SK-N-SH (cell line): Measurements from ENCODE around the gene WDR74. TPM values are rescaled to one million over a fixed set of nuclear protein-coding genes. Genes with fewer than 3 reads are reported as not detected.

ENCODE experiments used
- CTCF ChIA-PET: fragments of 300-600, 350-600 bp; formaldehyde crosslinking; extraction: SDS; loops from one replicate; lab custom pipeline; 2021; lab: Yijun Ruan, JAX
- POLR2A ChIA-PET: fragments of 350-600 bp; sonication (Branson Sonifier 250); formaldehyde crosslinking; extraction: SDS; loops from one replicate; lab custom pipeline; 2020; ENCODE audit warnings: antibody characterized with exemption, inconsistent platforms; lab: Yijun Ruan, JAX
- DNase-seq: peaks from one replicate; pipeline ENCODE4 v3.0.0; 2012
- H2AFZ ChIP-seq: fragments of 200-600 bp; sonication (generic); 2 replicates; pipeline ENCODE4 v1.8.1; 2016; ENCODE audit warnings: antibody characterized with exemption, mild to moderate bottlenecking, low read depth
- H3F3A ChIP-seq: fragments of 200-600 bp; sonication (generic); replicated peaks from 2 replicates; pipeline ENCODE3; 2016; ENCODE audit warnings: antibody characterized with exemption, mild to moderate bottlenecking; ENCODE audit not compliant: insufficient read depth
- H3K27ac ChIP-seq, 2 experiments: fragments of 200-500 bp in 1 of 2; fragments of 200-600 bp in 1 of 2; sonication (Bioruptor generic) in 1 of 2; sonication (generic), shearing (Covaris generic) in 1 of 2; 2 replicates each; pipeline versions ENCODE4 v1.5.1 to v1.6.1; 2014 to 2016; ENCODE audit warnings: low read depth in 2 of 2, inconsistent platforms in 1 of 2, low read length in 1 of 2, mild to moderate bottlenecking in 1 of 2, mixed read lengths in 1 of 2
- H3K27me3 ChIP-seq: fragments of 200-600 bp; sonication (generic), shearing (Covaris generic); 2 replicates; pipeline ENCODE4 v1.6.1; 2016; ENCODE audit warnings: mixed run types; ENCODE audit not compliant: insufficient read depth
- H3K36me3 ChIP-seq, 2 experiments: fragments of 200-500 bp in 1 of 2; fragments of 200-600 bp in 1 of 2; sonication (Bioruptor generic) in 1 of 2; sonication (generic) in 1 of 2; replicated peaks in 1 of 2; 2 replicates each; pipeline versions ENCODE3 to v1.5.1; 2014 to 2016; ENCODE audit warnings: low read length in 1 of 2, mild to moderate bottlenecking in 1 of 2; ENCODE audit not compliant: insufficient read depth in 2 of 2, control insufficient read depth in 1 of 2
- H3K4me1 ChIP-seq, 2 experiments: fragments of 200-500 bp in 1 of 2; fragments of 200-600 bp in 1 of 2; sonication (Bioruptor generic) in 1 of 2; sonication (generic), shearing (Covaris generic) in 1 of 2; 2 replicates each; pipeline versions ENCODE4 v1.5.1 to v1.6.1; 2014 to 2016; ENCODE audit warnings: low read depth in 1 of 2, low read length in 1 of 2, mixed run types in 1 of 2; ENCODE audit not compliant: insufficient read depth in 2 of 2, control insufficient read depth in 1 of 2
- H3K4me2 ChIP-seq: fragments of 200-600 bp; sonication (generic), shearing (Covaris generic); 2 replicates; pipeline ENCODE4 v1.6.1; 2017; ENCODE audit warnings: mixed run types
- H3K4me3 ChIP-seq, 2 experiments: fragments of 200-500 bp in 1 of 2; fragments of 200-600 bp in 1 of 2; sonication (Bioruptor generic) in 1 of 2; sonication (generic), shearing (Covaris generic) in 1 of 2; 2 replicates each; pipeline versions ENCODE4 v1.5.1 to v1.8.1; 2014 to 2016; ENCODE audit warnings: low read depth in 2 of 2, inconsistent platforms in 1 of 2, low read length in 1 of 2, mild to moderate bottlenecking in 1 of 2, mixed read lengths in 1 of 2, moderate library complexity in 1 of 2
- H3K79me2 ChIP-seq: fragments of 200-600 bp; sonication (generic); 2 replicates; pipeline ENCODE4 v1.8.1; 2017; ENCODE audit warnings: mild to moderate bottlenecking; ENCODE audit not compliant: insufficient read depth
- H3K9ac ChIP-seq: fragments of 200-600 bp; sonication (generic); 2 replicates; pipeline ENCODE4 v1.6.1; 2017; ENCODE audit warnings: mixed run types
- H3K9me2 ChIP-seq: fragments of 200-600 bp; sonication (generic); 2 replicates; pipeline ENCODE4 v1.6.1; 2017; ENCODE audit warnings: mixed run types
- H3K9me3 ChIP-seq: fragments of 200-600 bp; sonication (generic); 2 replicates; pipeline ENCODE4 v1.6.1; 2017; ENCODE audit warnings: mixed run types, mild to moderate bottlenecking, moderate library complexity
- H4K20me1 ChIP-seq: fragments of 200-600 bp; sonication (generic); 2 replicates; pipeline ENCODE4 v1.6.1; 2017; ENCODE audit warnings: mild to moderate bottlenecking, mixed run types; ENCODE audit not compliant: insufficient read depth
- CHD2 ChIP-seq: fragments of 150-350 bp; IDR thresholded peaks from 2 replicates; pipeline ENCODE4 v1.6.1; 2018; ENCODE audit warnings: low read length; ENCODE audit not compliant: partially characterized antibody
- EP300 ChIP-seq, 2 experiments: IDR thresholded peaks; 2 replicates each; pipeline versions ENCODE4 v1.4.0 to v1.6.1; 2012; ENCODE audit warnings: borderline replicate concordance in 1 of 2, low read depth in 1 of 2, low read length in 1 of 2
- FOSL2 ChIP-seq: IDR thresholded peaks from 2 replicates; pipeline ENCODE4 v1.4.0; 2012; ENCODE audit warnings: low read depth, mild to moderate bottlenecking, moderate library complexity, borderline replicate concordance
- FOXM1 ChIP-seq: IDR thresholded peaks from 2 replicates; pipeline ENCODE4 v1.4.0; 2012; ENCODE audit warnings: low read depth, mild to moderate bottlenecking
- GABPA ChIP-seq: IDR thresholded peaks from 2 replicates; pipeline ENCODE4 v1.4.0; 2012; ENCODE audit warnings: low read depth, mild to moderate bottlenecking
- JUND ChIP-seq: IDR thresholded peaks from 2 replicates; pipeline ENCODE4 v1.4.0; 2012
- NFIC ChIP-seq: IDR thresholded peaks from 2 replicates; pipeline ENCODE4 v1.4.0; 2012; ENCODE audit warnings: borderline replicate concordance
- PBX3 ChIP-seq: IDR thresholded peaks from 2 replicates; pipeline ENCODE4; 2012
- RAD21 ChIP-seq: IDR thresholded peaks from 2 replicates; pipeline ENCODE4 v1.6.1; 2012; ENCODE audit warnings: mild to moderate bottlenecking, low read length
- RCOR1 ChIP-seq: fragments of 150-350 bp; IDR thresholded peaks from 2 replicates; pipeline ENCODE4 v1.6.1; 2017; ENCODE audit warnings: antibody characterized with exemption, low read length
- RXRA ChIP-seq: IDR thresholded peaks from 2 replicates; pipeline ENCODE4 v1.4.0; 2012; ENCODE audit warnings: low read depth, mild to moderate bottlenecking, borderline replicate concordance
- SIN3A ChIP-seq: IDR thresholded peaks from 2 replicates; pipeline ENCODE4 v1.6.1; 2012; ENCODE audit warnings: low read depth, mild to moderate bottlenecking, low read length, moderate library complexity, borderline replicate concordance
- SMC3 ChIP-seq: IDR thresholded peaks from 2 replicates; pipeline ENCODE4 v1.6.1; 2012; ENCODE audit warnings: low read depth, low read length, improper control_type of control experiment
- TAF1 ChIP-seq: IDR thresholded peaks from 2 replicates; pipeline ENCODE4 v1.6.1; 2012; ENCODE audit warnings: low read depth, mild to moderate bottlenecking, low read length, moderate library complexity, borderline replicate concordance
- YY1 ChIP-seq: IDR thresholded peaks from 2 replicates; pipeline ENCODE4 v1.4.0; 2012; ENCODE audit warnings: low read depth, mild to moderate bottlenecking
- WGBS: methylation state at CpG from one replicate; pipeline ENCODE4 v1.1.6; 2017; ENCODE audit warnings: low lambda C conversion rate; 5-methylcytosine and 5-hydroxymethylcytosine counted together
- polyA plus RNA-seq, 3 experiments: library from polyadenylated mRNA; depleted of rRNA; stranded (reverse); fragments of >200 nt; gene quantifications; 2 replicates each; pipeline ENCODE4 v1.2.3, GENCODE V29; 2012

WDR74 gene
- polyA plus RNA-seq, 1 of the 3 experiments (the other 2 are of a cell fraction), result 132 TPM

- TF ChIP-seq TAF1, result no peak
- no peak for TF ChIP-seq PBX3
- TF ChIP-seq RCOR1, result no peak
- TF ChIP-seq SIN3A, result no peak
- no peak for TF ChIP-seq FOSL2
- no peak for TF ChIP-seq CHD2
- TF ChIP-seq NFIC, result no peak
These were observed 40.0 kb upstream of the WDR74 start (continued) for GRCh38 chr11:62879235-62879978.

GRCh38 chr11:62876712-62877111 lies 37.3 kb upstream of the WDR74 start:
- Histone ChIP-seq H3F3A (peaks cover 27% of the 10 kb centered on the region), H3K9me3 (no peaks in the 10 kb centered on the region), H3K79me2 (peaks cover 21% of the 10 kb centered on the region), H3K27me3 (no peaks in the 10 kb centered on the region), H3K9ac (no peak overlapping the region), H3K36me3 (peaks cover 0 to 3% of the 10 kb centered on the region in 2 experiments), H3K9me2 (no peaks in the 10 kb centered on the region), H4K20me1 (no peaks in the 10 kb centered on the region), H3K4me3 (no peak overlapping the region), H3K4me2 (no peak overlapping the region), H3K27ac (no peak overlapping the region), H3K4me1 (peaks cover 13 to 14% of the 10 kb centered on the region in 2 experiments), H2AFZ (no peak overlapping the region)
- TF ChIP-seq JUND, result no peak
- POLR2A ChIA-PET, result interaction anchor here (1.6 kb wide), 1 partner anchor 35 kb away, joined by 6 read pairs; no protein-coding TSS in a partner anchor
- CTCF ChIA-PET, result interaction anchor here (0.7 to 2.6 kb wide), 2 partner anchors 14 to 90 kb away, joined by 3 to 13 read pairs; partner anchors contain the start of gene TMEM179B
- WGBS, result 94% methylated on average over 6 of the region's 6 CpGs
- no peak for DNase-seq

- Histone ChIP-seq H3K4me1 (peaks cover 13 to 14% of the 10 kb centered on the region in 2 experiments), H3K36me3 (peaks cover 0 to 3% of the 10 kb centered on the region in 2 experiments), H3K4me2 (no peak overlapping the region), H4K20me1 (no peaks in the 10 kb centered on the region), H2AFZ (no peak overlapping the region), H3K9me3 (no peaks in the 10 kb centered on the region), H3K79me2 (peaks cover 15% of the 10 kb centered on the region; the same call in 1 of the 2 replicates), H3F3A (peaks cover 25% of the 10 kb centered on the region), H3K9ac (no peak overlapping the region), H3K9me2 (no peaks in the 10 kb centered on the region), H3K27ac (no peak overlapping the region), H3K27me3 (no peaks in the 10 kb centered on the region), H3K4me3 (no peak overlapping the region)
- TF ChIP-seq GABPA, result no peak
- TF ChIP-seq FOXM1, result no peak
- TF ChIP-seq YY1, result no peak
- peak; percentile 7; the same call in 1 of the 2 replicates for TF ChIP-seq RAD21
- no peak for TF ChIP-seq RXRA
- TF ChIP-seq EP300 (IDR thresholded peaks at IDR 0.05; ENCODE audit: borderline replicate concordance in 1 of 2, low read depth in 1 of 2, low read length in 1 of 2), result no peak
- no peak for TF ChIP-seq SIN3A
- TF ChIP-seq SMC3, result no peak
- CTCF ChIA-PET, result interaction anchor here (0.7 to 2.6 kb wide), 4 partner anchors 8 to 89 kb away, joined by 3 to 13 read pairs (median 4); partner anchors contain the start of gene TMEM179B
- POLR2A ChIA-PET, result interaction anchor here (2.5 kb wide), 1 partner anchor 35 kb away, joined by 7 read pairs; no protein-coding TSS in a partner anchor
- no peak for DNase-seq
- WGBS, result 98% methylated on average over 7 of the region's 7 CpGs
These were observed 36.5 kb upstream of the WDR74 start for GRCh38 chr11:62875698-62876478.
